AG10803 (cell line): Measurements from ENCODE around the gene IFITM2.
"Not testable (repeated sequence)": the region's sequence is repeated elsewhere in the genome, so short reads cannot be mapped to it uniquely, and the experiment has no call there.

Experiments
- DNase-seq: peaks from one replicate; pipeline ENCODE4 v3.0.0; 2010; ENCODE audit warnings: low read depth
- H3K4me3 ChIP-seq: 2 replicates; pipeline ENCODE4 v1.5.1; 2011; ENCODE audit warnings: mild to moderate bottlenecking, low read length, control low read depth
- TF ChIP-seq, protein P1 (sequence below): conservative IDR thresholded peaks from 2 replicates; pipeline ENCODE4 v1.5.1; 2011; ENCODE audit warnings: mild to moderate bottlenecking, low read length, control low read depth, inconsistent platforms

The IFITM2 gene

GRCh38 chr11:326592-326841 lies 18.9 kb downstream of the IFITM2 start:
- no peak for DNase-seq
- TF ChIP-seq, protein P1, sequence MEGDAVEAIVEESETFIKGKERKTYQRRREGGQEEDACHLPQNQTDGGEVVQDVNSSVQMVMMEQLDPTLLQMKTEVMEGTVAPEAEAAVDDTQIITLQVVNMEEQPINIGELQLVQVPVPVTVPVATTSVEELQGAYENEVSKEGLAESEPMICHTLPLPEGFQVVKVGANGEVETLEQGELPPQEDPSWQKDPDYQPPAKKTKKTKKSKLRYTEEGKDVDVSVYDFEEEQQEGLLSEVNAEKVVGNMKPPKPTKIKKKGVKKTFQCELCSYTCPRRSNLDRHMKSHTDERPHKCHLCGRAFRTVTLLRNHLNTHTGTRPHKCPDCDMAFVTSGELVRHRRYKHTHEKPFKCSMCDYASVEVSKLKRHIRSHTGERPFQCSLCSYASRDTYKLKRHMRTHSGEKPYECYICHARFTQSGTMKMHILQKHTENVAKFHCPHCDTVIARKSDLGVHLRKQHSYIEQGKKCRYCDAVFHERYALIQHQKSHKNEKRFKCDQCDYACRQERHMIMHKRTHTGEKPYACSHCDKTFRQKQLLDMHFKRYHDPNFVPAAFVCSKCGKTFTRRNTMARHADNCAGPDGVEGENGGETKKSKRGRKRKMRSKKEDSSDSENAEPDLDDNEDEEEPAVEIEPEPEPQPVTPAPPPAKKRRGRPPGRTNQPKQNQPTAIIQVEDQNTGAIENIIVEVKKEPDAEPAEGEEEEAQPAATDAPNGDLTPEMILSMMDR: no peak
- no peak overlapping the region for H3K4me3 ChIP-seq

DNA sequence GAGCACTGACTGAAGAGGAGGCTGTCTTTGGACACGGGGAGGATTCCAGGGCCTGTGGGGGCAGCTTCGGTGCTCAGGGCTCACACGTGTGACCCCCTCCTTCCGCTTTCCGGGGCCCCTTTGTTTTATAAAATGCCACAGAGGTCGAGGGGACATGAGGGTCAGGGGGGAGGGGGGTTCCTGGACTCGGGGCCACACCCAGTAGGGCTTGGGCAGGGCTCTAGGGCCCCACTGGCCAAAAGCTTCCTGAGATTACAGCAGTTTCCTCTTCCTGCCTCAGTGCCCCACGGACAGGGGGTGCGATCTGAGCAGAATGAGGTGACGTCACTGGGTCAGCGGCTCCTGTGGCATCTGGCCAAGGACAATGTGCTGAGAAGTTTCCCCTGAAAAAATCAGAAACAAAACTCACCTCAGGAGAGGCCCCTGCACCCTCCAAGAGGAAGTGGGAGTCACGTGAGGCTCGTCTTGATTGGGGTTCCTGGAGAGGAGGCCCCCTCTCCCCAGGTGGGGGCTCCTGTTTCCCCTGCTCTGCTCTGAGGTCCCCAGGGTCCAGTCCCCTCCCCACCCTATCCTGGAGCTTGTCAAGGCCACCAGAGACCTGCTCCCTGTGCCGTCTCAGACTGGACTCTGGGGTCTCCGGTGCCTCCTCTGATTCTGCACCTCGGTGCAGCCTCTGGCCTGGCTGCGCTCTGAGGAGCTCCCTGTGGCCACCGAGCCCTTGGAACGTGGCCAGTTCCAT lies 19.4 kb downstream of the IFITM2 start:
- DNase-seq: no peak
- H3K4me3 ChIP-seq: no peak overlapping the region
- TF ChIP-seq, protein P1: no peak

DNA sequence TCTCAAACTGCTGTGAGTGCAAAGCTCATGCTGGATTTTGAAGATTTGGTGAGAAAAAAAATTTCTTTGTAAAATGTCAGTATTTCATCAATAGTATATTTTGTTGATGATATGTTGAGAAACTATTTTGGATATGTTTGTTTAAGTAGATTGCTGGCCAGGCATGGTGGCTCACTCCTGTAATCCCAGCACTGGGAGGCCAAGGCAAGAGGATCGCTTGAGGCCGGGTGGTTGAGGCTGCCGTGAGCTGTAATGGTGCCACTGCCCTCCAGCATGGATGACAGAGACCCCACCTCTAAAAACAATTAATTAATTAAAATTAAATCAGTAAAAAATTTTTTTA lies 19.9 kb downstream of the IFITM2 start:
- DNase-seq: no peak
- TF ChIP-seq, protein P1: no peak
- H3K4me3 ChIP-seq: no peak overlapping the region

- no peak overlapping the region for H3K4me3 ChIP-seq
- DNase-seq: no peak
- TF ChIP-seq, protein P1: no peak
These were observed 20.4 kb downstream of the IFITM2 start for GRCh38 chr11:328012-328411.

GRCh38 chr11:328516-329100 lies 21.0 kb downstream of the IFITM2 start:
- DNase-seq, H3K4me3 ChIP-seq: not testable (repeated sequence)

DNA sequence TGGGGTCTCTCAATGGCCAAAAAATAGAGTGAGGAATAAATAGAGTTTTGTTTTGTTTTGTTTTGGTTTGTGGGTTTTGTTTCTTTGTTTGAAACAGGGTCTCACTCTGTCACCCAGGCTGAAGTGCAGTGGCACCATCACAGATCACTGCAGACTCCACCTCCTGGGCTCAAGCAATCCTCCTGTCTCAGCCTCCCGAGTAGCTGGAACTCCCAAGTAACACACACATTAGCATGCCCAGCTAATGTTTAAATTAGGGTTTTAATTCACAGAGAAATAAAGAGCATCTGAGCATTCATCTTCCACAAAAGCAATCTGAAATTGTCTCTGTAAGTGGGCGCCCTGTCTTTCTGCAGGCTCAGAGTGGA lies 22.3 kb downstream of the IFITM2 start:
- H3K4me3 ChIP-seq: no peak overlapping the region
- TF ChIP-seq, protein P1: no peak
- no peak for DNase-seq

DNA sequence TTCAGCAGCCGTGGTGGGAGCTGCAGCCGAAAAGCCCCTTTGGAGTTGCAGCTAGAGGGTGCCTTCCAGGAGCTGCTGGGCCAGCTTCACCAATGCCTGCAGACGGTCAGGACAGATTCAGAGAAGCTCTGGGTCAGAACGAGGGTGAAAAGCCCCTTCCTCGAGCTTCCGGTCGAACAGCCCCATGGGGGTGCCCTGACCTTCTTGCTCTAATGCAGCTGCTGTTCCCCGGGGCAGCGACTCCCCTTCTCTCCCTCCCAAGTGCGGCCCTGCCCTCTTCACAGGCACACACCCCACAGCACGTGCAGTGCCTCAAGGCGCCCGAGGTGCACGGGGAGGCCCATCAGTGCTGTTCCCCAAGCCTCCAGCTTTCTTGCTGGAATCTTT lies 22.7 kb downstream of the IFITM2 start:
- TF ChIP-seq, protein P1: no peak
- no peak overlapping the region for H3K4me3 ChIP-seq
- no peak for DNase-seq
